Occipital lobe (tissue), 2 donors: ENCODE results near the gene AHNAK. TPM values are rescaled to one million over a fixed set of nuclear protein-coding genes. Genes with fewer than 3 reads are reported as not detected.
"Not testable (repeated sequence)": the region's sequence is repeated elsewhere in the genome, so short reads cannot be mapped to it uniquely, and the experiment has no call there.

Source experiments
- DNase-seq: peaks from one replicate; lab custom pipeline; 2025; lab: John Stamatoyannopoulos, UW
- total RNA-seq: library from RNA; depleted of rRNA; stranded (reverse); fragments of >200 nt; gene quantifications from one replicate; pipeline ENCODE4 v1.2.3, GENCODE V29; 2014

AHNAK gene
- total RNA-seq, 1 donor from 2014 or later, result 18.6 TPM

DNA sequence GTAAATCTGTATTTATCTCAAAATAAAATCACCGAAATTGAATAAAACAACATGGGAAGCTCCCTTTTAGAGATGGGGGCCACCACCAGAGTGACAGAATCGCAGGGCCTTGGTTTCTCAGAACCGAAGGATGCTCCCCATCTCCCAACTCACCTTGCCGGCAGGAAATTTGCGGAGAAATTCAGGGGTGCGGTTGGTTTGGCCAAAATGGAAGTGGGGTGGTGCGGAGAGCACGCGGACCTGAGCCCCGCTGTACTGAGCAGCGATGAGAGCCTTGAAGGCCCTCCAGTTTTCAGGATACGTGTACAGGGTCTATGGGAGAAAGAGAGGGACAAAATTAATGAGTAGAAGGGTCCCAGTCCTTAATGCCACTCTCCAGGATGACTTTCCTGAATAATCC lies 25.8 kb upstream of the AHNAK start:
- DNase-seq, result no peak

DNA sequence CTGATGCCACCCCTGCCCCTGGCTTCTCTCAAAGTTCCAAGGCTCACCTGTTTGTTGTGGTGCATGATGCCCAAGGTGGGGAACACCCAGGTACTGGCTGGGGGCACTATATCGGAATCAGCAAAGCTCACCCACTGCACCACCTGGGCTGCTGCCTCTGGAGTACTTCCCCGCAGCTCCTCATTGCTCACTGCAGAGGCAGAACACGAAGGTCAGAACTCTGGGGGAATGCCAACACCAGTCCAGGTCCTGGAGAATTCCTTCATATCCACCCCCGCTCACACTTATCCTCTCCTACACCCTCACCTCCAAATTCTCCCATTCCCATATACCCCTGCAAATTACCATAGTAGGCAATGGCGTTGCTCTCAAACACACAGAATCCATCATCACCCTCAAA lies 24.9 kb upstream of the AHNAK start:
- DNase-seq, result not testable (repeated sequence)

DNA sequence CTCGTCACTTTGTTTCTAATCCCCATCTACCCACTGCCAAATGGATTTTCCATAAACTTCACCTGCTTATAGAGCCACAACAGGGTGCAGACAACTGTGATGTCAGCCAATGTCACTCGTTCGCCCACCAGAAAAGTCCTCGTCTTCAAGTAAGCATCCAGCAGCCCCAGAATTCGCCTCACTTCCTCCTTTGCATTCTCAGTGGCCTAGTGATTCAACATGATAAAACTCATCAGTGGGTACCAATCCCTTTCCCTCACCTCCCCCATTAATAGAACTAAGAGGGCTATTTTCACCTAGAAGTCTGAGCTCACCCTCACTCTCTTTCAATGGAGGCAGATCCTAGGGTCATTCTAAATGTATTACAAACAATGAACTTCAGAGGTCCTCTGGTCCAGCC lies 24.3 kb upstream of the AHNAK start:
- not testable (repeated sequence) for DNase-seq

DNA sequence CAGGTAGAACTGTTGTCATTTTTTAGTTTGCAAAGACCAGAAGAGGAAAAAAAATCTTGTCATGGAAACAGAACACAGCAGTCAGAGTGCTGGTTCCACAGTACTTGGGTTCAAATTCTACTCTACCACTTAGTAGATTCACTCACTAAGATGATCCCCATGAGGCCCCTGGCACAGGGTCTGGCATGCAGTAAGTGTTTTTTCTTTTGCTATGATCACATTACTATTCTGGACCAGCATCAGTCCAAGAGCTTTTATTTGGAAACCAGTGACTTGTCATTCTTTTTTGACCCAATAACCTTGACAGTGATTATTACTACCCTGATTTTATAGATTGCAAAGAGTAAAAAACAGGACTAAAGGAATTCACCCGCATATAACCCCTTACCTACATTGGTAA lies 23.0 kb upstream of the AHNAK start:
- DNase-seq, result no peak

DNA sequence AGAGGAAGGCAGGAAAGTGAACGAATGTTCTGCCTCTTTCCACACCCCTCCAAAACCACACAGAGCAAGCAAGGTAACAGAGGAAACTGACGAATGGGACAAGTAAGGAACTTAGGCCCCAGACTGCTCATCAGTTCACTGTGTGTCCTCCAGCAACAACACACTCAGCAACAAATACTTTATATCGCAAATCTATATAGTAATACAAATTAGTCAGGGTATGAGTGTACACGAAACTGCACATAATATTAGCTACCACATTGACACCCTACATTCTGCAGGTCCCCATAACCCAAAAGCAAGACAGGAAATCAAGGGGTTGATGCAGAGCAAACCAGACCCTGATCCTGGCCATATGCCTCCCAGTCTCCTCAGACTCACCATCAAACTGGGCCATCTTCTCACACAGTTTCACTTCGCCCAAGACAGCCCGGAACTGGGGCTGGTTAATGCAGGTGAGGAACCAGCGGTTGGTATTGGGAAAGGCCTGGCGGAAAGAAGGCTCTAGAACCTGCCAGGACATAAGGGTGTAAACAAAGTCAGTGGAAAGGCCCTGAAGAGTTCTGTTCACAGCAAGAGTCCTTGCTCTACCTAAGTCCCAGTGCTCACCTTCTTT lies 20.5 kb upstream of the AHNAK start:
- DNase-seq, result no peak

DNA sequence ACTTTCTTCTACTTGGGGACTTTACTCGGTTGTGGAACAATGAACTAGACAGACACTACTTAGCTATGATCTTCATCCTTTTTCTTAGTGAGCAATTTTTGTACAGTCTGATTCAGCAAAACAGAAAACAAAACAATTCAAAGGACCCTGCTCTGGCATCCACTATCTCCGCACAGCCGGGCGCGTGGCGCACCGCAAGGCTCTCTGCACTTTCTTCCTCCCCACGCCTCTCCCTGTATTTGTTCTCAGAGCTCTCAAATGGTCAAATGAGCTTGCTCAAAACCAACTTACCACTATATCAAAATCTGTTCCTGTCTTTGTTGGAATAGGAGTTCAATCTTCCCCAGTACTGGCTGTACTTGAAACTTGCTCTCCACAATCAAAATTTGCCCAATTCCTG lies 19.6 kb upstream of the AHNAK start:
- DNase-seq, result no peak

DNA sequence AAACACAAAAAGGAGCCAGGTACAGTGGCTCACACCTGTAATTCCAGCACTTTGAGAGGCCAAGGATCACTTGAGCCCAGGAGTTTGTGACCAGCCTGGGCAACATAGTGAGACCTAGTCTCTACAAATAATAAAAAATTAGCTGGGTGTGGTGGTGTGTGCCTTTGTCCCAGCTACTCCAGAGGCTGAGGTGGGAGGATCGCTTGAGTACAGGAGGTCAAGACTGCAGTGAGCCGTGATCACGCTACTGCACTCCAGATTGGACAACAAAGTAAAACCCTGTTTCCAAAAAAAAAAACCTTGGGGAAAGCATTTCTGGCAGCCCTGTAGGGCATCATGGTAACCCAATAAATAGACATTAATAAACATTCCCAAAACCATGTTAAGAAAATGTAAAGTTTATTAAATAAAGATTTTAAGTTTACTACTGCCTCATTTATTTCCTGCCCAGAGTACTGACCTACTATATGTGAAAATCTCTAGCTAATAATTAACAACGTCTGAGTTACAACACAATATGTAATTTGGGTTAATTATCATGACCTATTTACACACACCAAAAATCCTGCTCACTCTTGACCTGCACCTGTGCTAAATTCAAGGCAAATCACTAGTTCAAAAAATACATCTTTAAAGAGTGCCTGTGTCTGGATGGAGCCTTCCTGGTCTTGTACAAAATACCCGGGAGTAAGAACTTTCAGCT lies 18.6 kb upstream of the AHNAK start:
- DNase-seq, result no peak

DNA sequence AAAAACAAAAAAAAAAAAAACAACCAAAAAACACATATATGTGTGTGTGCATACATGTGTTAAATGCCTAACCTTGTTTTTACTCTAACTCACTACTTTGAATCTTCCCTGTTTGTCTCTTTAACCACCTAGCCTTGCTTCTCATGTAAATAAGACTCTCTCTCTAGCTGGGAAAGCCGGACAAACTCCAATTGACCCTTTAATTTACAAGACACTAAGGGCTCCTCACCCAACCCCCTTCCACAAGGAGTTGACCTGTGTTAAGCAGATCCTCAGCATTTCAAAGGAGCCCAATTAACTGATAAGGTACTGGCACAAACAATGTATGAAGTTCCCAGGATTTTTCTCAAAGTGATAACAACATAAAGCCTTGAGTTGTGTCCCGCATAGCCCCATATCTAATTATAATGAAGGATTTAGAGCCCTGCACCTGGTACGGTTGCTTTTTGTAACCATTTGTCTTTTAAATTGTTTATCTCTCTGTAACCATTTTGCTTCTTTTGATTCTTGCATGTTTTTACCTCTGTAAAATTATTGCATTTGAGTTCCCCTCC lies 15.1 kb upstream of the AHNAK start:
- DNase-seq, result not testable (repeated sequence)

DNA sequence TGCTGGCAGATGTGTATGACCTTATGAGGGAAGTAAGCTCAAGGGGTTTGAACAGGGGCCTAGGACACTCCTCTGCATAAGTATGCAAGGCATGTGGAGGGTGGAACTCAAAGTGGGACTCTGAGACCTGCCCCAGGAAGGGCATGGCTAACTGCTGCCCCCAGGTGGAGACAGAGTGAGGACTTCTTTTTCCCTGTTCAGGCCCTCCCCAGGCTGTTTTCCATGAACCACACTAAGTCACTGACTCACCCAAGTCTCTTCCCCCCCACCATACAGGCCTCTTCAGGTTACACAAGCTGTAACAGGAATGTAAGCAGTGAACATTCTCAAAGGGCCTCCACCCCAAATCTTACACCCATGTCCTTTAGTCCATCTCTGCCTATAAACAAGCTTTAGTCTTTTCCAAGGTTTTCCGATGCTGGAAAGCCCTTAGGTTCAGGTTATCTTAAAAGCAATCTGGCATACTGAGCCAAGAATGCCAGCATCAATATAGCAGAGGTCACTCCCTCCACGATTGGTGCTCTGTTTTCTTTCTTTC lies 14.0 kb upstream of the AHNAK start:
- DNase-seq, result no peak

DNA sequence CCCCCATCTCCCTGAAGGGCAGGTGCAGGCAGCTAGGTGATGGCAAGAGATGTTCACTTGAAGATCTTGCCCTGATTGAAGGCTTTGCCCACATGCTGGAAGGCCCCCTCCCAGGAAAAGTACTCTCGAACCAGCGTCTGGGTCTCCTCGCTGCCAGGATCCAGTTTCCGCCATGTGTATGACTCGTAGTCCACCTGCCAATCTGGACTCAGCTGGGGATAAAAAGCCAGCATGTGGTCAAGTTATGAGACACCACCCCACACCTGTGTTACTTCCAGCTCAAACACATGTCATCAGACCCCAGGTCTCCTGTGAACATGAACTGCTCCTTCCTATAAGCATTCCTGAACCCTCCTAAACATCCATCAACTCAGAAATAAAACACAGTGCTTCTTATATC lies 13.0 kb upstream of the AHNAK start:
- DNase-seq, result not testable (repeated sequence)

DNA sequence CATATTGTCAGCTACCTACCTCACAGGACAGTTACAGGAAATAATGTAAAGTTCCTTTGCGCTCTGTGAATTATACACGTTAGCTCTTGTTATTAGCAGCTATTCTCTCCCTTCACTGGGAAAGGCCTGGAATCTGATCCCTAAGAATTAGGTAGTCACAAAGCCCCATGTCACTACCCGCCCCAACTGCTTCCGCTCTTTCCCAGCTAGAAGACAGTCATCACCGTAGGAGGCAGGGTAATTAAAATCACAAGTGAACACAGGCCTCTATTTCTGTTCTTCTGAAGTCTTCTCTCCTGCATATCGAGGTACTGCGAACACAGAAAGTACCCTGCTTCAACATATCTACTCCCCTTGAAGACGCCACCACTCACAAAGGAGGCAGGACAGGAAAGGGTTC lies 12.6 kb upstream of the AHNAK start:
- DNase-seq, result no peak

DNA sequence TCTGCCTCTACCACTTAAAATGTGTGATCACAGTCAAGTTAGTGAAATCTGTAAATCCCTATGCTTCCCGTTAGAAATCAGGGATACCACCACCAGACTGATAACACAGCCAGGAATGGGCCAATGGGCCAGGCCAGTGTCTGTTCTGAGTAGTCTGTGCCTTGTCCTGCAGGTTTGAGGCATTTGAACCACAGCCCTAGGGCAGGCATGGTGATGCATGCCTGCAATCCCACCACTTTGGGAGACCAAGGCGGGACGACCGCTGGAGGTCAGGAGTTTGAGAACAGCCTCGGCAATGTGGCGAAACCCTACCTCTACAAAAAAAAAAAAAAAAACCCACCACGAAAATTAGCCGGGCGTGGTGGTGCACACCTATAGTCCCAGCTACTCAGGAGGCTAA lies 12.1 kb upstream of the AHNAK start:
- no peak for DNase-seq

DNA sequence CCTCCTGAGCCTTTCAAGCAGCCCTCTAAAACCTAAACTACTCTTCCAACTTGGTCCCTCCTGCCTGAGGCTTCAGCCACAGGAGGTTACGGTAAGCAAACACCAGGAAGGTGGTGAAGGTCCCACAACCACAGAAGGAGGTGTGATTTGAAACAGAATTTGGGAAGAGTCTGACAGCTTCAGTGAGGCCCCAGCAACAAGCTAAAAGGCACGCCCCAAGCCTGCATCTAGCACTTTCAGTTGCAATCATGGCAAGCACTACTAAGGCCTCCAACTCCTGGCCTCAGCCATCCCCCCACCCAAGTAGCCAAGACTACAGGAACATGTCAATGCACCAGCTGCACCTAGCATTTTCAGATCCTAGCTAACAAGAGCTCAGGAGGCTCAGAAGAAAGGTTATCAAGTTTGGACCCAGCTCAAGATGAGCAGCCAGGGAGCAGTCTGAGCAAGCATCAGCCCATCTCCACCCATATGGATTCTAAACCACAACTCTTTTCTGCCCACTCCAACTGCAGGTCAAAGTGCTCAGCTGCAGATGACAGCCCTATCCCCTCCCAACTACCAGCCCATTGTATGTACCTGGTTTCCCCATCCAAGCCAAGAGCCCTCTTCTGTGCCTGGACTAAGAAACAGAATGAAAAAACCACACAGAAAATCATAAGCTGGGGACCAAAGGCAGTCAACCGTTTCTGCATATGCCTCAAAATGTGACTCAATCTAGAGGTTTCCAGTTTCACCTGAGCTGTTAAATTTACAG lies 10.4 kb upstream of the AHNAK start:
- DNase-seq, result no peak

DNA sequence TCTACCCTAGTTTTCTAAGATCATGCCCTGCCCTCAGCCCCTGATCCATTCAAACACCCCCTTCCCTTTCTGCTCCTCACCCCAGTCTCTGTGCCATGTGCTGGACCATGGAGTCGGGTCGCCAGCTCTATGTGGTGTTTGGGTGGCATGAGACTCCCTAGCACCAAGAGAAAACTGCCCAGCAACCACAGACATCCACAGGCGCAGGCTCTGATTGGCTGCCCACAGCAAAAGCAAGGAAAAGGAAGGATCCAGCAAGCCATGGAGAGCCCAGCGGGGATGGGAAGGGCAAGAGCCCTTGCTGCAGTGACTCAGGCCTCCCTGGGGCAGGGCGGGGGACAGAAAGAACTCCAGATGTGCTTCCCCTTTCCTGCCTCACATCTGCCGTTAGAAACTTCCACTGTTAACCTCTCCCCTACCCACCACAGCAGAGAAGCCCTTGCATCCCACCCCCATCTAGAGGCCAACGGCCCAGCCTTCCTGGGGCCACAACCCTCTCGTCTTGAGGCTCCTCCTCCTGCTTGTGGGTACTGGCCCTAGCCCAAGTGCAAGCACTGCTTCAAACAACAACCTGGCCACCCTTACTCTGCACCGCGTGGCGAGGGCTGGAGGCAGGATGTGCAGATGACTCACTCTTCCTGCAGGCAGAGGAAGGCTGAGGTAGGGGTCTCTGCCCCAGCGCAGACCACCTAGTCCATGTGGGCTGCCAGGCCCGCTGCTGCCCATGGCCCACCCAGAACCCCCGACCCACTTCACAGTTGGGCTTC lies 9.7 kb upstream of the AHNAK start:
- peak; percentile 70 for DNase-seq

DNA sequence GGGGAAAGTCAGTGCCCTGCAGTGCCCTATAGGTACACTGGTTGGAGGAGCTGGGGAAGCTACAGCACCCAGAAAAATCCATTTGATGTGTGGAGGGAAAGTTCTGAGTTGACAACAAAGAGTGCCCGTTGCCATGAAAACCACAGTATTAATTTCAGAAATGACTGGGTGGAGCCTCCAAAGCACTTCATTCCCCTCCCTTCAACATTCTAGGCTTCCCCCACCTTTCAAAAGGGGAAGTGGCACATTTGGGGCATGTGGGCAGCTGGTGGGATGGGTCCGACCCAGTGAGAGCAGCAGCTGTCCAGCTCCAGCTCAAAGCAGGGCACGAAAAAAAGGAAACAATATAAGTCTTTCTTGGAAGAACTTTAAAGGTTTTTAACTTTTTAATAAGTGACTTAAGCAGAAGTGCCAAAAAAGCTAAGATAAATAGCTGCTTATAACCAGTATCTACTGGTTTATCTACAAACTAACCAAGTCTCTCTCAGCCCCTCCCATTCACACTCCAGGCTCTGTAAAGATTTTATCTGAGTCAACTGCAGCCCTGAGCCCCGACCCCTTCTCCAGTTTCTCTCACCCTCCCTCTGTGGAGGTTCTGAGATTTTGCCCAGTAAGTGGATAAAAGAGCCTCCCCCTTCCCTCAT lies 9.0 kb upstream of the AHNAK start:
- no peak for DNase-seq

DNA sequence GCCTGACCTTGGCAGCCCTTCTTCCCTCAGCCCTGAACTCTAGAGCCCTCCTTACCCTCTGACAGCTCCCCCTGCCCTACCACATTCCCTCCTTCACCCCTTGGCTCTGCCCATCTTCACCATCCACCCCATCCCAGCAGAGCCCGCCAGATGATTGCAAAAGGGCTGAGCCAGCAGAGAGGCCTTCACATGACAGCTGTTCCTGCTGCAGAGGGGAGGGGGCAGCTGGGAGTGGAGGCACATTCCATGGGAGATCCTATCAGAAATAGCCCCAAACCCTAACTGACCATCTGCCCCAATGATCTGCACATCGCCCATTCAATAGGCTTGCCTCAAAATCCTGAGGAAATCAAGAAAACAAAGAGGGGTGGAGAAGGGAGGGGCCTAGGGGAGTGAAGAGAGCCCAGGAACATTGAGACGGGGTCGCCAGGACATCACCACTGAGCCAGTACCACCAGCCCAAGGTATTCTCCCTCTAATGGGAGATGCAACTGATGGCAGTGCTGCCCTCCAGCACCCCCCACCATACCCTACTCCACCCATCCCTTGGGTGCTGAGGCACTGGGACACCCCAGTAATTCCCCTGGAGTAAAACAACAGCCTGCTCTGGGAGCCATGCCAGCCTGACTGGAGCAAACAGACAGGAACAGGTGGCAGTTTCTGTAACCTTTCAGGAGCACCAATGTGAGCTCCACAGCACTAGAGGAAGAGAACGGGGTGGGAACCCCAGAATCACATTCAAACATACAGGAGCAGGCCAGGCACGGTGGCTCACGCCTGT lies 8.0 kb upstream of the AHNAK start:
- DNase-seq, result no peak

DNA sequence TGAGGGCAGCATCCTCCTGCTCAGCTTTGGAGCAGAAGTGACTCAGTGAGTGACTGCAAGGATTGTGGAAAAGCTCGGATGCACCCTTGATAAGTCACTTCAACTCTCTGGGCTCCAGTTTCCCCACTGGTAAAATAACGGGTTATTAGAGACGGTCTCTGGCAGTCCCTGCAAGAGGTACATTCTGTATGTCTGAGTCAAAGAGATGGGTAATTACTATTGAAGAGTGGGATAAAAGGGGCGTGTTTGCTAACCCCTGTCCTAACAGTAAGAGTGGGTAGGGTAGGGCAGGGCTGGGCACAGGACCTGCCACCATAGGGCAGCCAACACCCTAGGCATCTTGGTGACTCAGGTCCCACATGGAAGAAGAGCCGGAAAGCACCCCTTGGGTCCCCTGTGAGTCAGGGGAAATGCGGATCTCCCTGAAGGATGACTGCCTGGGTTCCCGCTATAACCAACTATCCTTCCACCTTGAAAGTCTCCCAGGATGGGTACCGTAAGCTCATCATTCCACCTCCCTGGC lies 7.3 kb upstream of the AHNAK start:
- no peak for DNase-seq

DNA sequence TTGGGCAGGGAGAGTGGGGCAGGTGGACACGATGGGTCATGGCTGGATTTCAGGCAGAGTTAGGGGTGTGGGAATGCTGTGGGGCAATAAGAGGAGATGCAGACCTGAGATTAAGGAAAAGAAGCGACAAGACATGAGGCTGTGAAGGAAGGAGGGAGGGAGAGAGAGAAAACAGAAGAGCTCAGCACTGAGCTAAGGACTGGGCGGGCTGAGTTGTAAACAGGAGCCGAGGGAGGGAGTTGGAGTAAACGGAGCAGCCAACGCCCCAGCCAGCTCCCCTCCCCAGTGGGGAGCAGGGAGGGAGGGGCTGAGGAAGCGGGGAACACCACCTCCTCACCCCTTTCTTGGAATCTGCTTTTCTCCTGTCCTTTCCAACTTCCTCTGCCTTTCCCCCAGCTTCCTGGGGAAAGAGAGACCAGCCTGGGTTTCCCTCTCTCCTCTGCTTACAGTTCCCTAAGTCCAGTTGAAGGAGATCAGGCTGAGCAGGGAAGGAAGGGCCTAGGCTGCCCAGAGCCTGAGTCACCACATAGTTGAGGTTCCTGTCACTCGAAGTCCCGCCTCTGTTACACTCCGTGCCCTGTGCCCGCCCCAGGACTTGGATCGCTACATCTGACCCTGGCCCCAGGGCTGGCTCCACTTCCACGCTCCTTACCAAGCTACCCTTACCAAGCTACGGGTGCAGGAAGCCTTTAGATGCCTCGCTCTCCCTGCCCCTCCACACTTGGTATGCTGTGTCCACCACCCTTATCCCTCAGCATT lies 6.7 kb upstream of the AHNAK start:
- DNase-seq, result no peak

DNA sequence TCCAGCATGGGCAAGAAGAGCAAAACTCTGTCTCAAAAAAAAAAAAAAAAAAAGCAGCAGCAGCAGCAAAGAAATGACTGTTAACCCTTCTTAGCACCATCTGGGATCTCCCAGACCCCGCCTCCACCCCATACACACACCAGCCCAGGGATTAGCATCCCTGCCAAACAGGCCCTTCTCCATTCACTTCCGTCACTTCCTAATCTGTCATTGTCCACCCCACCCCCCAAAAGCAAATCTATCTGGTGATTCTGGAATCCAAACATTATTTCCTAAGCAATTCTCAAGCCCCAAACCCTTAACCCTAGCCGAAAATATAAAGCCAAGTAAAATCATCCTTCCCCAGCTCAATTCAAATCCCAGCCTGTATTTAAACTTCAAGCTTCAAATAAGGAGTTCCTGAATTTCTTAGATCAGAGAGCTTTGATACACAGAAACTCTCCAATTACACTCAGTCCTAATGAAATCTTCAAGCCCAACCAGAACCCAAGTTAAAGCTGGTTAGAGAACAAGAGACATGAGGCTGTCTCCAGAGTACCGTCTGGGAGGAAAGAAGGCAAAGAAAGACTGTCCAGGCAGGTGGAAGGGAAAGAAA lies 6.0 kb upstream of the AHNAK start:
- no peak for DNase-seq
